Measurements from ENCODE around the gene SIAE. TPM values are rescaled to one million over a fixed set of nuclear protein-coding genes. Genes with fewer than 3 reads are reported as not detected.

Gene SIAE
- total RNA-seq, 1 donor from 2014 or later: 8.2 TPM

GRCh38 chr11:124657904-124658303, 15.6 kb downstream of the SIAE start:
- TF ChIP-seq CTCF (conservative IDR thresholded peaks at IDR 0.05; ENCODE audit: low read depth, low read length): no peak
- no peak overlapping the region for H3K4me3 ChIP-seq (ENCODE audit: low read depth, low read length)
- DNase-seq (ENCODE audit: low read depth): no peak

- TF ChIP-seq CTCF (conservative IDR thresholded peaks at IDR 0.05; ENCODE audit: low read depth, low read length): no peak
- no peak overlapping the region for H3K4me3 ChIP-seq (ENCODE audit: low read depth, low read length)
- DNase-seq (ENCODE audit: low read depth): no peak
These were observed 16.5 kb downstream of the SIAE start for GRCh38 chr11:124656774-124657630.

- TF ChIP-seq CTCF (conservative IDR thresholded peaks at IDR 0.05; ENCODE audit: low read depth, low read length): no peak
- no peak for DNase-seq (ENCODE audit: low read depth)
- H3K4me3 ChIP-seq (ENCODE audit: low read depth, low read length): no peak overlapping the region
These were observed 24.9 kb downstream of the SIAE start for GRCh38 chr11:124648610-124649009.

- H3K4me3 ChIP-seq (ENCODE audit: low read depth, low read length): no peak overlapping the region
- no peak for TF ChIP-seq CTCF (conservative IDR thresholded peaks at IDR 0.05; ENCODE audit: low read depth, low read length)
- DNase-seq (ENCODE audit: low read depth): no peak
These were observed 27.4 kb downstream of the SIAE start for GRCh38 chr11:124646148-124646547.

- peak; percentile 80 for TF ChIP-seq CTCF (conservative IDR thresholded peaks at IDR 0.05; ENCODE audit: low read depth, low read length)
- peak overlapping the region; percentile 20 for H3K4me3 ChIP-seq (ENCODE audit: low read depth, low read length)
- DNase-seq (ENCODE audit: low read depth): peak; percentile 33
These were observed 28.9 kb downstream of the SIAE start for GRCh38 chr11:124644426-124645280.

GRCh38 chr11:124643605-124644425, 29.7 kb downstream of the SIAE start:
- DNase-seq (ENCODE audit: low read depth): no peak
- no peak for TF ChIP-seq CTCF (conservative IDR thresholded peaks at IDR 0.05; ENCODE audit: low read depth, low read length)
- no peak overlapping the region for H3K4me3 ChIP-seq (ENCODE audit: low read depth, low read length)

Data from epithelial cell of proximal tubule (primary cell).